Measurements from ENCODE around the gene NDRG4. TPM values are rescaled to one million over a fixed set of nuclear protein-coding genes. Genes with fewer than 3 reads are reported as not detected.

NDRG4 gene
- total and polyA plus RNA-seq, 2 experiments from 2014 or later: 8.6 to 8.7 TPM

- peaks cover 7% of the 10 kb centered on the region for H3K36me3 ChIP-seq (replicated peaks; ENCODE audit: insufficient read depth, low read depth)
- no peak overlapping the region for H3K4me3 ChIP-seq
Observed at GRCh38 chr16:58533751-58534470, 34.0 kb downstream of the NDRG4 start.

GRCh38 chr16:58535100-58535499 lies 35.2 kb downstream of the NDRG4 start:
- no peaks in the 10 kb centered on the region for H3K27me3 ChIP-seq
- DNase-seq (ENCODE audit: low spot score): no peak
- no peak for TF ChIP-seq EZH2 (IDR thresholded peaks at IDR 0.05; ENCODE audit: borderline replicate concordance)
- no peak for TF ChIP-seq CTCF (IDR thresholded peaks at IDR 0.05; ENCODE audit: poor library complexity)
- TF ChIP-seq EZH2phosphoT487 (IDR thresholded peaks at IDR 0.05; ENCODE audit: low read depth, severe bottlenecking, unreplicated experiment): no peak
- H4K20me1 ChIP-seq (ENCODE audit: insufficient read depth, poor library complexity, severe bottlenecking): no peaks in the 10 kb centered on the region
- peaks cover 5% of the 10 kb centered on the region for H3K36me3 ChIP-seq (replicated peaks; ENCODE audit: insufficient read depth, low read depth)
- no peak overlapping the region for H3K27ac ChIP-seq
- H3K9me2 ChIP-seq (replicated peaks; ENCODE audit: insufficient read depth): no peaks in the 10 kb centered on the region
- peaks cover 11% of the 10 kb centered on the region for H3K79me2 ChIP-seq
- WGBS (ENCODE audit: low lambda C conversion rate, missing lambda C conversion rate): 87% methylated on average over 3 of the region's 3 CpGs
- no peaks in the 10 kb centered on the region for H3K4me1 ChIP-seq (ENCODE audit: insufficient read depth)
- H3K9me3 ChIP-seq (ENCODE audit: low read depth): no peaks in the 10 kb centered on the region
- no peak overlapping the region for H3K4me2 ChIP-seq
- no peak overlapping the region for H2AFZ ChIP-seq
- no peak overlapping the region for H3K4me3 ChIP-seq

More at GRCh38 chr16:58533751-58534470, 34.0 kb downstream of the NDRG4 start:
- no peak overlapping the region for H3K27ac ChIP-seq
- no peaks in the 10 kb centered on the region for H3K9me3 ChIP-seq (ENCODE audit: low read depth)
- 95% methylated on average over 14 of the region's 14 CpGs for WGBS (ENCODE audit: low lambda C conversion rate, missing lambda C conversion rate)
- H3K79me2 ChIP-seq: peaks cover 3% of the 10 kb centered on the region
- H3K4me2 ChIP-seq: no peak overlapping the region
- no peaks in the 10 kb centered on the region for H3K9me2 ChIP-seq (replicated peaks; ENCODE audit: insufficient read depth)
- DNase-seq (ENCODE audit: low spot score): peak; percentile 11
- no peaks in the 10 kb centered on the region for H3K27me3 ChIP-seq
- no peaks in the 10 kb centered on the region for H3K4me1 ChIP-seq (ENCODE audit: insufficient read depth)
- H4K20me1 ChIP-seq (ENCODE audit: insufficient read depth, poor library complexity, severe bottlenecking): no peaks in the 10 kb centered on the region
- TF ChIP-seq EZH2 (IDR thresholded peaks at IDR 0.05; ENCODE audit: borderline replicate concordance) (no peak), EZH2phosphoT487 (IDR thresholded peaks at IDR 0.05; ENCODE audit: low read depth, severe bottlenecking, unreplicated experiment) (no peak)
- no peak overlapping the region for H2AFZ ChIP-seq

- 92% methylated on average over 5 of the region's 5 CpGs for WGBS (ENCODE audit: low lambda C conversion rate, missing lambda C conversion rate)
- Histone ChIP-seq H3K36me3 (replicated peaks; ENCODE audit: insufficient read depth, low read depth) (peaks cover 5% of the 10 kb centered on the region), H3K4me1 (ENCODE audit: insufficient read depth) (no peaks in the 10 kb centered on the region), H2AFZ (no peak overlapping the region), H3K4me2 (no peak overlapping the region), H3K27me3 (no peaks in the 10 kb centered on the region), H4K20me1 (ENCODE audit: insufficient read depth, poor library complexity, severe bottlenecking) (no peaks in the 10 kb centered on the region), H3K9me2 (replicated peaks; ENCODE audit: insufficient read depth) (no peaks in the 10 kb centered on the region), H3K4me3 (no peak overlapping the region), H3K27ac (no peak overlapping the region), H3K9me3 (ENCODE audit: low read depth) (no peaks in the 10 kb centered on the region), H3K79me2 (peaks cover 16% of the 10 kb centered on the region)
- TF ChIP-seq CTCF (IDR thresholded peaks at IDR 0.05; ENCODE audit: poor library complexity) (no peak), EZH2 (IDR thresholded peaks at IDR 0.05; ENCODE audit: borderline replicate concordance) (no peak), EZH2phosphoT487 (IDR thresholded peaks at IDR 0.05; ENCODE audit: low read depth, severe bottlenecking, unreplicated experiment) (no peak)
- DNase-seq (ENCODE audit: low spot score): no peak
Observed at GRCh38 chr16:58536278-58536677, 36.3 kb downstream of the NDRG4 start.

GRCh38 chr16:58537124-58537906 lies 37.4 kb downstream of the NDRG4 start:
- H3K4me3 ChIP-seq: no peak overlapping the region
- no peaks in the 10 kb centered on the region for H4K20me1 ChIP-seq (ENCODE audit: insufficient read depth, poor library complexity, severe bottlenecking)
- no peaks in the 10 kb centered on the region for H3K9me3 ChIP-seq (ENCODE audit: low read depth)
- H3K27me3 ChIP-seq: no peaks in the 10 kb centered on the region
- H3K27ac ChIP-seq: no peak overlapping the region
- no peak overlapping the region for H2AFZ ChIP-seq
- H3K79me2 ChIP-seq: peaks cover 16% of the 10 kb centered on the region
- H3K36me3 ChIP-seq (replicated peaks; ENCODE audit: insufficient read depth, low read depth): peaks cover 5% of the 10 kb centered on the region
- no peaks in the 10 kb centered on the region for H3K9me2 ChIP-seq (replicated peaks; ENCODE audit: insufficient read depth)
- H3K4me1 ChIP-seq (ENCODE audit: insufficient read depth): no peaks in the 10 kb centered on the region
- no peak for TF ChIP-seq EZH2 (IDR thresholded peaks at IDR 0.05; ENCODE audit: borderline replicate concordance)
- no peak for TF ChIP-seq CTCF (IDR thresholded peaks at IDR 0.05; ENCODE audit: poor library complexity)
- TF ChIP-seq EZH2phosphoT487 (IDR thresholded peaks at IDR 0.05; ENCODE audit: low read depth, severe bottlenecking, unreplicated experiment): no peak
- H3K4me2 ChIP-seq: no peak overlapping the region
- 91% methylated on average over 10 of the region's 10 CpGs for WGBS (ENCODE audit: low lambda C conversion rate, missing lambda C conversion rate)
- DNase-seq (ENCODE audit: low spot score): no peak

Data from hepatocyte (in vitro differentiated cells).